GM19240 (cell line): Measurements from ENCODE around the gene ABHD2.

Experiments
- DNase-seq: peaks from one replicate; pipeline ENCODE4 v3.0.0; 2011; ENCODE audit warnings: low spot score; ENCODE audit not compliant: insufficient read length

The ABHD2 gene

DNA sequence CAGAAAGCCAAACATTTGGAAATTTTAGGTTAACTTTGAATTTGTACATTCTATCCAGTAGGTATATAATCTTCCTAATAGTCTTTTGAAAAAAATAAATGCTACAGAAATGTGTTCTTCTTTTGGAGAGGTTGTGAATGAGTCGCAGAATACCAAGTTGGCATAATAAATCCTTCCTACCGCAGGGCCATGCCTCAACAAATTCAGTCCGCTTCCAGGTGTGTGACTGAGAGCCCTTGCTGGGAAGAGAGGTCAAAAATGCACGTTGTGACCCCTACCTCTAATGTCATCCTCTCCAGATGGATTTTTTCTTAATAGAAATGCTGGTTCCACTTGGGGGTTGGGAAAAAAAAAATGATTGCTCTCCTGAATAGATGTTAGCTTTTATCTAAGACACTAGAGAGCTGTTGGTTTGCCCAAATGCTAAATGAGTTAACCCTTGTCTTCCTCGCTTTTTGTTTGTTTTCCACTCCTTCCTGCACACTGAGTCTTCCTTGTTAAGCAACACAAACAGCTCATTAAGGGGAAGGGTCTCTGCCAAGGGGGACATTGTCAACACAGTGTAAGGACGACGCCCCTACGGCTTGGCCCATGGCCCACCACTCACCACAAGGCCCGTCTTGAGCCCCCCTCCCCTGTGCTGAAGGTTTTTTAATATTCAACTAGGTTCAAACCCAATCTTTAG, 99.2 kb downstream of the ABHD2 start:
- no peak for DNase-seq

DNA sequence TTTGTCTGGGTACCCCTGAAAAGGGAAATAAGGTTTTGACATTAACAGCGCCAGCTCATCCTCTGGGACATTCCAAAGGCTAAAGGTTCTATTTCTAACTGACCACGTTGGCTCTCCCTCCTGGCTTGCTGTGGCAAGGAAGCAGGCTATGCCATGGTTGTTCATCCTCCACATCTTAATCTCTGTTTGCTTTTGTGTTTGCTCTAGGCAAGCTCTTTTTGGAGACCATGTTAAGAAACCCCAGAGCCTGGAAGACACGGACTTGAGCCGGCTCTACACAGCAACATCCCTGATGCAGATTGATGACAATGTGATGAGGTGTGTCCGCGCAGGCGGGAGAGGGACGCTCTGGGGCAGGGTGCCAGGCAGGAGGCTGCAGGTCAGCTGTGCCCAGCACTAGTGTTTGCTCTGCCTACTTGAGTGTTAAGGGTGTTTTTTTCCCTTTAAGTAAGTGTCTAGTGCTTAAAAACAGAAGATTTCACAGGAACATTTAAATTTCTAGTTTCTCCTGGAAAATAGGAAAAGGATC, 99.8 kb downstream of the ABHD2 start:
- no peak for DNase-seq

DNA sequence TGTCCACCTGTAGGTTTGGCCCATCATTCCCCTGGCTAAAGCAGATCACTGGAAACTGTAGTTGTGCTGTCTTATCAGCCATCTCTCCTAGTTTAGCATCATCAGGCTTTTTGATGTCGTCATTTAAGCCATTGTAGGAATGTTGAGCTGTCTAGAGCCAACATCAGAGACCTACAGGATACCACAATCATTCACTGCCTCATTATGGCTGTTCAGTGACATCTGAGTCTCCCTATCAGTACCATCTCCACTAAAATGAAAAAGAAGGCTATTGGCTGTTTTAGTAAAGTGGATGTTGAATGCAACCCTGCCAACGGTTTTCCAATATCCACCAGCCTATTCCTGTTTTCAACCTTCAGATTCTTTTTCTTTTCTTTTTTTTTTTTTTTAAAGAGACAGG, 103.9 kb downstream of the ABHD2 start:
- DNase-seq = no peak

DNA sequence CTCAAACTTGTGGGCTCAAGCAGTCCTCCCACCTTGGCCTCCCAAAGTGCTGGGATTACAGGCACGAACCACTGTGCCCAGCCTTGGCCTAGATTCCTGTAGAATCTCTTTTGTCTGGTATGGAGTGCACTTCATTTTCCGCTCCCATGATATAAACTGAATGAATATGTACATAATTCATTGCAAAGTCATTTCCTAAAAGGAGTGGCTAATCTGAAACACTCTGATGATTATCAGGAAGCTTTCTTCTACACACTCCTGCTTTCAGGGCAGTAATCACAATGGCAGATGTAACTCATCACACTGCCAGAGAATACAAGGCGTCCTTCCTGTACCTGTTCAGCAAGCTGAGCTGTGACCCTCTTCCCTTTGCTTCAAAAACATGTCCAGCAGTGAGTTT, 104.5 kb downstream of the ABHD2 start:
- no peak for DNase-seq

DNA sequence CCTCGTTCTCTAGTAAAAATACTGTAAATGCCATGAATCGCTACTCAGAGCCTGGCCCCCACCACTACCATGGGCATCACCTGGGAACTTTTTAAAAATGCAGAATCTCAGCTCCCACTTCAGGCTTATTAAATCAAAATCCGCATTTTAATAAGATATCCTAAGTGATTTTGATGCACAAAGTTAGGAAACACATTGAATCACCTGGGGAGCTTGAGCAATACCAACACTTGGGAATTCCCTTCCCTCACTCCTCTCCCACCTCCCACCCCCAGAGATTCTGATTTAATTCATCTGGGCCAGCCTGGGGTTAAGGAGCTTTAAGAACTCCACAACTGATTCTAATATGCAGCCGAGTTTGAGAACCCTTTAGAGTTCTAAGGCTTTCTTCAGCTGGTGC, 106.4 kb downstream of the ABHD2 start:
- DNase-seq = no peak

DNA sequence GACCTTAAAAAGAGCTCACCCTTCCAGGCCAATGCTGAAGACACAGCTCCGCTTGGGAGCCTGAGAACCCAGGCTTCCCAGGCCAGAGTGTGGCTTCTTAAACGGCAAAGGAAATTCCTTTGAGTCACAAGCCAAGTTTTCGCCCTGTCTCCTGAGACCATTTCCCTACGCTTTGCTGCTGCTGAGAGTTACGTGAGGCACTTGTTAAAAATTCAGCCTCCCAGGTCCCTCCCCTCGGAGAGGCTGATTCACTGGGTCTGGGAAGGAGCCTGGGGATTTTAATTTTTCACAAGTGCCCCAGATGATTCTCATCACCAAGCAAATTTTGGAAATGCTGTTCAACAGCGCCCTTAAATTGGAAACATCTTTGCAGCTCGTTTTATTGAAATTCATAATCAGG, 107.6 kb downstream of the ABHD2 start:
- DNase-seq = no peak

DNA sequence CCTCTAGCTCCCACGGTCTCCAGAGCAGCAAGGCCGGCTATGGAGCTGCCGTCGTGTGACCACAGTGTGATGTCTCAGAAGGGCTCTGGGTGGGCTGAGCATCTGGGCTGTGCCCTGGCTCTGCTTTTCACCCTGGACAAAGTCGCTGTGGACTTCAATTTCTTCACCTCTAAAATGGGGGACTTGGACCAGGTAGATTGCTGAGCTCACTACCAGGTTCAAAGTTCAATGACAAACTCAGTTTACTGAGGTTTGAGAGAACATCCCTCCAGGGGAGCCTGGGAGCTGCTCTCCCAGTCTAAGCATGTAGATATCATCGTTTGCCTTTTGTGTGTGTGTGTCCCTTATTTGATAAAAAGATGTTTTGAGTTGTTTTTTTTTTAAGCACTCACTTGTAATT, 108.0 kb downstream of the ABHD2 start:
- DNase-seq = no peak

DNA sequence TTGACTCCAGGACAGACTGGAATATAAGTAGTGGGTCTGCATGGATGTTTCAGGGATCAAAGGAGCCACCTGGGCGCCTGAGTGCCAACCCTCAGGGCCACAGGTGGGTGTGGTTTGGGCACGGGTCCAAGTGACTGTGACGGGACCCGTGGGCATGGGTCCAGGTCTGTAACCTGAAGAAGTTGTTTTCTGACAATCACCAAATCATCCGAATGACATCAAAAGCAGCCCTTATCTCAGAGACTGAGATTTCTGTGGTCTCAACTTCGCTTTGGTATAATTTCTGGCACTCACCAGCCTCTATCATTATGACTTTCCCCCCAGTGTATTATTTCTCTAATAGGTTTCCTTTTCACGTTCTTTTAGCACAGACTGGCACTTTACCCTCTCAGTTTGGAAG, 108.7 kb downstream of the ABHD2 start:
- no peak for DNase-seq

DNA sequence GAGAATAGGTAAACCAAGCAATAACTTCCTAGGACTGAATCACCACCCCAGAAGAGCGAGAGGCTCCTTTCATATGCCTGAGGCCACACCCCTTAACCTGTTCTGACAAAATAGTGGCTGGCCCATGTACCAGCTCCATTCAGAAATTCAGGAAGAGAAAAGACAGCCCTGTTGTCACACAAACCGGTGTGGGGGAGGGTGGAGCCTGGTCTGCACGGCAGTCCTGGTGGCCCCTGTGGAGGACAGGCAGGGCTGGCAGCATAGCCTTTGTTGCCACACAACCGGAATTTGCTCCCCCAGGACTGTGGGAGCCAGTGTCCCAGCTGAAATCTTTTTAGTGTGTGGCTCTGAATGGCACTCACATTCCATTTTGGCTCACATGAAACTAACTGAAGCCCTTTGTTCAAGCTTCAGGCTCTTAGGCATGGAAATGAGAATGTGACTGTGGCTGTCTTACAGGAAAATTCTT, 109.3 kb downstream of the ABHD2 start:
- no peak for DNase-seq

DNA sequence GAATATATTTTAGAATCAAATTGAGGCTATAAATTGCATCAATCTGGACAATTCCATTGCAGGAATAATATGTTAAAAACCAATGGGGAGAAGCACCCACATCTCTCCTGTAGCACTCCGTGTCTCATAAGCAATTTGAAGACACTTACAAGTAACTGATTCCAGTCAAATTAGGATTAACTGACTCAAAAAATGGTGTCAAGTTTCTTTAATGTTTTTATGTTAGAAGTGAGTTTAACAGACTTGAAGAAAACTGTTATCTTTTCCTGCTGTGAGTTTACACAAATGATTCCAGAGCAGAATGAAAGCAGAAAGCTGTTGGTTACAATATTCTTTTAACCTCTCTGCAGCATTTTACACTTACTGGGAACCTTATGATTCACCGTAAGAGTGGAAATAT, 109.9 kb downstream of the ABHD2 start:
- no peak for DNase-seq

DNA sequence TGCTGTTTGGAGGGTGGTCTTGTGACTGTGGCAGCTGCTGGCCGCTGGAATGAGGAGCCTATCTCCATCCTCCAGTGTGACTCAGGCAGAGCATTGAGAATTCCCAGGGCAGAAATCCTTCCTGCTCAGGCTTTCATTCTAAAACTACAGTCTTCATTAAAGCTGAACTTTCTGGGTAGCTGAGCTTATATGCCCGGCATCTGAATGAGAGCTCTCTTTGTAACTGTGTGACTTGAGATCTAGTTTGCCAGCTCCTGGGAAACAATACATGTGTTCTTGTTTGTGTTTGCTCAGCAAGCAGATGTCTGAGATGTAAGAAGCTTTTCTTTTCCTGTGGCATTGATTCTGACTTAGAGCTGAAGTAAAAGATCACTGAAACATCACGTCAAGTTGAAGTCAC, 110.7 kb downstream of the ABHD2 start:
- no peak for DNase-seq

DNA sequence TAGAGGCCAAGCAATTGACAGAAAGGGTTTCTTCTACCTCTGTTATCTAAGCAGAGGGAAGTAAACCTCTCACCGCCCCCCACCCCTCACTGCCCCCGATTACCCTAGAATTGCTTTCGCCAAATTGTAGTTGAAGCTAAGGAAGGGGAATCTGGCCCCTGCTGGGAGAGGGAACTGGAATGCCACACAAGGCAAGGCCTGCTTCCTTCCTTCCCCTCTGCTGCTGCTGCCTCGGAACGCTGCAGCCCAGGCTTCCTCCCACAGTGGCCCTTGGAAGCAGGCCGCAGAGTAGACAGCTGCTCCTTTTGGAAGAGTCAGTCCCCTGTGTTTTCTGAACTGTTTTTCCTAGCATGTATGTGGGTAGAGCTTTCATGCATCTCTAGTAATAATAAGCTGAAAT, 111.5 kb downstream of the ABHD2 start:
- no peak for DNase-seq

DNA sequence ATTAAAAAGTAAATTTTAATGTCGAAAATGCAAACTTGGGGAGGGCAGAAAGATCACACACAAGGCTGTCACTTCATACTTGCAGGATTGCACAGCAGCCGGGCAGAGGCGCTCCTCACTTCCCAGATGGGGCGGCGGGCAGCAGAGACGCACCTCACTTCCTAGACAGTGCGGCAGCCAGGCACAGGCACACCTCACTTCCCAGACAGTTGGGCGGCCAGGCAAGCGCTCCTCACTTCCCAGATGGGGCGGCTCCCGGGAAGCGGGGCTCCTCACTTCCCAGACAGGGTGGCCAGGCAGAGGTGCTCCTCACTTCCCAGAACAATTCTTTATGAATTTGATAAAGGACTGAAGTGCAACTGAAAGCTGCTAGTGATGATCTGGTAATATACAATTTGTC, 111.9 kb downstream of the ABHD2 start:
- no peak for DNase-seq

DNA sequence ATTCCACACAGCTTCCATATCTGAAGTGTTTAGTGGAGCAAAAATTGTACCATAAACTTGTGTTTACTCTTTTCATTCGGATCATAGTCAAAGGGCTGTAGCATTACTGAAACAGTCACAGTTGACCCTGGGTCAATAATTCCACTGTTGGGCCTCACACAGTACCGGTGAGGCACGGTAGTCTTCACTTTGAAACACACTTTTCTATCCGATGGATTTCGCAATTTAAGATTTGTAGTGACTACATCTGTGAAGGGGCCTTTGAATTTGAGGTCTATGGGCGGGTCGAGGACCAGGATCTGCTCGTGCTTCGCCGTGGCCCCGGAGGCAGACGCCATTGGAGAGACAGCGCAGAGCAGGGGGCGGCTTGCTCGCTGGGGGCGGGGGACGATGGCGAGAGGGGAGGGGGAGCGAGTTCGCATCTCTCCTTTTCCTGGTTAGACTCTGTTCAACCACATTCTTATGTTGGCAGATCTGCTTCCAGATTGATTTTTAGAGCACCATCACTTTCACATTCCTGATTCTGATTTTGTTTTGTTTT, 113.3 kb downstream of the ABHD2 start:
- no peak for DNase-seq

DNA sequence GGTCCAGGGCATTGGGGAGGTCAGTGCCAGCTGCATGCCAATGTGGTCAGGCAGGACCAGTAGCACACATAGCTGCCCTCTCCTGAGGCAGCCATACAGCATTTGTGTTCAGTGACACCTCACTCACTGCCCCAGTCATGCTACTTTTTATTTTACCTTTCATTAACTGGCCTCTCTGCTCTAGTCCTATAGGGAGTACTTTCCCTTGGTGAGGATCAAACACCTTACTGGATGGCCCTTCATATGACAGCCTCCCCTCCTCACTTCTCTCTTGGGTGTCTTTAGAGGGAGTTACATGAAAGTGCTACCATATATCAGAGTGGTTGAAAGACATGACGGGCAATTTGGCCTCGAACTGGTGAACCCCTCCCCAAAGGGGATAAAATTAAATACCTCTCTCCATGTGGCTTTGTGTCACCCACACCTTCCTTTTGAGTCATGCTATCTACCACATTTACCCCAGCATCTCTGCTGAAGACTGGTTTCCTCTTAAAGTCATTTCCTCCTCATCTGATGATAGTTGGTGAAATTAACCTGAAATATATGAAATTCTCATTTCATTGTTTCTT, 115.5 kb downstream of the ABHD2 start:
- no peak for DNase-seq

DNA sequence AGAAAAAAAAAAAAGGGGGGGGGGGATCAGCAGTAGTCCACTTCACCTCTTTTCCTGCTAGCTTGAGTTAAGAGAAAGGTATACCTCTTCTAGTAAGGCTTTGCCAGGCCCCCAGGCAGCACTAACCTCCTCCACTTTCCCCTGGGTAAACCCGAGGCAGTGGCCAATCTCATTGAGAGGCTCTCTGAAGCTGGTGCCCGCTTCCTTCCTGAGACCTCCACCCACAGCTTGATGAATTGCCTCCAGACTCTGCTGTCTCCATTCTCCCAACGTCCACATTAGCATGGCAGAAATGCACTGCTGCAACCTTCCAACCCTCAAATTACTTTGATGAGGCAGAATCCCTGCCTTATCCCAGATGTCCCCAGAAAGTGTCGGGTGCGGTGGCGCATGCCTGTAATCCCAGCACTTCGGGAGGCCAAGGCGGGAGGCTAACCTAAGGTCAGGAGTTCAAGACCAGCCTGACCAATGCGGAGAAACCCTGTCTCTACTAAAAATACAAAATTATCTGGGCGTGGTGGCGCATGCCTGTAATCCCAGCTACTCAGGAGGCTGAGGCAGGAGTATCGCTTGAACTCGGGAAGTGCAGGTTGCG, 117.8 kb downstream of the ABHD2 start:
- DNase-seq = no peak

DNA sequence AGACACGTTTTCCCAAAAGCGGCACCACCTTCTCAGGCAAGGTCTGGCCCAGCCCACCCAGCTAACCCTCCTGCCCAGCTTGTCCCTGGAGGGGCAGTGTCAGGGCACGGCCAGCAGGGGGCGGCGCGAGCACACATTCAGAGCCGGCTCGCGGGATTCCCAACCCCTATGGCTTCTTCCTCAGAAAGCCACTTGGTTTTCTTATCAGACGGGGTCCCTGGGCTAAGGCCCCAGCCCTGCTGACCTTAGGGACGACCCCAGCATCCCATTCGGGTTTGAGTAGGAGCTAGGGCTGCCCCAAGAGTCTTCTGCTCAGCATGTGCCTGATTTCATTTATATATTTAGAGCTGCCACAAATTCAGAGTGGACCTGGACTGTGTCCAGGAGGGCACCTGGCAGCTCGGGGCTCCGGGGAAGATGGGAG, 118.7 kb downstream of the ABHD2 start:
- peak; percentile 72 for DNase-seq

DNA sequence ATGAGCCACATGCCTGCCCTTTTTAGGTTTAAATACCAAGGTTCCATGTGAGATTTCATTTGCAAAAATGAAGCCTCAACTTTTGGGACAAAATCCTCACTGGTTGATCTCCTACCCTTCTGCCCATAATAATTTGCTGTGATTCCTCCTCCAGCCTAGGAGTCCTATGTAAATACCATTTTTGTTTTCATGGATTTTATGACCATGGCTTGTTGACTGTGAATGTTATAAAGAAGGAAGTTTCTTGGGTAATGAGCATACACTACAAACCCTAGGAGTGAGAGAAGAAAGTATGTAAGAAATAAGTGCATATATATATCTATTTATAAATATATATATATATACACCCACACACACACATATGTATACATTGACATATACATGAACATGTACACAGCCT, 120.0 kb downstream of the ABHD2 start:
- DNase-seq = no peak

DNA sequence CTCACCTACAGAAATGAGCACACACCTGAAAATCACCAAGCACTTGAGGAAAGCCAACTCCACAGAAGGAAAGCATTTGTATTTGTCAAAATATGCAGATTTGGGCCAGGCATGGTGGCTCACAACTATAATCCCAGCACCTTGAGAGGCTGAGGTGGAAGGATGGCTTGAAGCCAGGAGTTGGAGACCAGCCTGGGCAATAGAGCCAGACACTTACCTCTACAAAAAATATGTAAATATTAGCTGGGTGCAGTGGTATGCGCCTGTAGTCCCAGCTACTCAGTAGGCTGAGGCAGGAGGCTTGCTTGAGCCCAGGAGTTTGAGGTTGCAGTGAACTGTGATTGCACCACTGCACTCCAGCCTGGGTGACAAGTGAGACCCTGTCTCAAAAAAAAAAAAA, 120.8 kb downstream of the ABHD2 start:
- DNase-seq = no peak

DNA sequence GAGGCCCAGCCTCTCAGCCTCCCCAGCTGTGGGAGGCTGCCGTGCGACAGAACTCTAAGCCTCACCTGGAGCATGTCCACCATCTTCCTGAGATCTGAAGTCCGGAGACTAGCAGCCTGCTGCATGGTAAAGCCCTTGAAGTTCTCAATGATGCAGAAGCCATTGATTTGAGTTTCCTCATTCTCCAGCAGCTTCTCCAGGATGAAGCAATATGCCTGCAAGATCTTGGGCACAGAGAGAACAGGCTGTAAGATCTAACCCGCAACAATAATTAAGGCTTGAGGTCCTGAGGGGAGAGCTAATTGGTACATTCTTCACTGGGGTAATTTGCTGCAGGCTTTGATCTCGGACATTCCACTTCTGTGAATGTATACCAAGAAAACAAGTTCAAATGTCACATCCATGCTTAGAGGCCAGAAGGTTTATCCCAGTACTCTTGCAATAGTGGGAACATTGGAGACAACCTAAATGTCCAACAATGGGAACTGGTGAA, 123.5 kb downstream of the ABHD2 start:
- no peak for DNase-seq

DNA sequence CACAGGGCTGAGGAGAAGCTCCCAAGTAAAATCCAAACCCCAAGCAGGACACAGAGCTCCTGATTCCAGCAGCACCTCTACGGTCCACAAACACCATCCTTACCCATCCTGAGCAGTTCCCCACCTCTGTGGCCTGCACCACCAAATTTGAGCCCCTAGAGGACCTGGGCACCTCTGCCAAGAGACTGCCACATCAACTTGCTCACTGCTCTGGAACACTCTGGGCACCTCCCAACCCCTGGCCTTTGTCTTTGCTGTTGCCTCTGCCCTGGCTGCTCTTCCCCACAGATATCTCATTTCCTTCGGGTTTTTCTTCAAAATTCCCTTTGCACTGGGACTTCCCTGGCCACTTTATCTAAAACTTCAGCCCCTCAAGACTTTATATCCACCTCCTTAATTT, 127.4 kb downstream of the ABHD2 start:
- no peak for DNase-seq

DNA sequence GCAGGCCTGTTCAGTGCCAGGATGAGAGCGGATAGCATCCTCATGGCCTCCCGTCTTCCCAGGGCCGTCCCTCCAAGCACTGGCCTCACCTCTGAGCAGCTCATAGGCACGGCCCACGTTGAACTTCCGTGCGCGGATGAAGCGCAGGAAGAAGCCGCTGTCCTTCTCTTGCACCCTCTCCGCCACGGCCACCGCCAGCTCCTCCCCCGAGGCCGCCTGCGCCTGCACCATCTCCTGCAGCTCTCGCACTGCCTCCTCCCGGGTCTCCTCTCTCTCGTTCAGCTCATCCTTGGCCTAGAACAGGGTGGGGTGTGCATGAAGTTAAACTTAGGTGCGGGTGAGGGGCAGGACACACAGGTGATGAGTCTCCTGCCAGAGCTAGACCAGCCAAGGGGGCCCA, 128.8 kb downstream of the ABHD2 start:
- DNase-seq = no peak
